ENCODE measurements around the gene BMAL2.

DNA sequence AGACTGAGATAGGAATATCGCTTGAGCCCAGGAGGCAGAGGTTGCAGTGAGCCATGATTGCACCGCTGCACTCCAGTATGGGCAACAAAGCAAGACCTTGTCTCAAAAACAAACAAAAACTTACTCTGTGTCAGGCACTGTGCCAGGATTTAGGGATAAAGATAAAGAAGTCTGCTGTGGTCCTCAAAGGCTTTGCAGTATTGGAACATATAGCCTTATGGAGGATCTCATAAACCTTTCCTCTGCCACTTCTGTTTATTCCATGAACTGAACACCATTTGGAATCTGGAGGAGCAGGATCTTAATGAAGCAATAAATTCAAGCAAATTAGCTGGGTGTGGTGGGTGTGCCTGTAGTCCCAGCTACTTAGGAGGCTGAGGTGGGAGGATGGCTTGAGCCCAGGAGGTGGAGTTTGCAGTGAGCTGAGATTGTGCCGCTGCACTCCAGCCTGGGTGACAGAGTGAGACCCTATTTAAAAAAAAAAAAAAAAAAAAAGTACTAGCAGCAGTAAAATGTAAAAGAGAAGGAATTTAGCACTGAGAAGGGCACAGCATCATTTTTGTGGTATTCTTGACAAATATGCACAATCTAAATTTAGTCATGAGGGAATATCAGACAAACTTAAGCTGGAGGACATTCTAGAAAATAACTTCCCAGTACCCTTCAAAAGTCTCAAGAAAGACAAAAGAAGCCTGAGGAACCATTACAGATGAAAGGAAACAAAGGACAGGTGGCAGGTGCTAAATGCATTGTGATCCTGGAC is 27.1 kb downstream of the BMAL2 start:
- TF ChIP-seq EZH2 (IDR thresholded peaks at IDR 0.05; ENCODE audit: low read length, missing control alignments) = no peak
- TF ChIP-seq, protein P1, sequence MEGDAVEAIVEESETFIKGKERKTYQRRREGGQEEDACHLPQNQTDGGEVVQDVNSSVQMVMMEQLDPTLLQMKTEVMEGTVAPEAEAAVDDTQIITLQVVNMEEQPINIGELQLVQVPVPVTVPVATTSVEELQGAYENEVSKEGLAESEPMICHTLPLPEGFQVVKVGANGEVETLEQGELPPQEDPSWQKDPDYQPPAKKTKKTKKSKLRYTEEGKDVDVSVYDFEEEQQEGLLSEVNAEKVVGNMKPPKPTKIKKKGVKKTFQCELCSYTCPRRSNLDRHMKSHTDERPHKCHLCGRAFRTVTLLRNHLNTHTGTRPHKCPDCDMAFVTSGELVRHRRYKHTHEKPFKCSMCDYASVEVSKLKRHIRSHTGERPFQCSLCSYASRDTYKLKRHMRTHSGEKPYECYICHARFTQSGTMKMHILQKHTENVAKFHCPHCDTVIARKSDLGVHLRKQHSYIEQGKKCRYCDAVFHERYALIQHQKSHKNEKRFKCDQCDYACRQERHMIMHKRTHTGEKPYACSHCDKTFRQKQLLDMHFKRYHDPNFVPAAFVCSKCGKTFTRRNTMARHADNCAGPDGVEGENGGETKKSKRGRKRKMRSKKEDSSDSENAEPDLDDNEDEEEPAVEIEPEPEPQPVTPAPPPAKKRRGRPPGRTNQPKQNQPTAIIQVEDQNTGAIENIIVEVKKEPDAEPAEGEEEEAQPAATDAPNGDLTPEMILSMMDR (conservative IDR thresholded peaks at IDR 0.05 in 1 of 2, IDR thresholded peaks at IDR 0.05 in 1 of 2; ENCODE audit: low read depth in 1 of 2, low read length in 2 of 2) = no peak

Data from fibroblast of lung (primary cell).